HG03045 (cell line): ENCODE measurements around the gene PRKD2.
"Not testable (repeated sequence)": the region's sequence is repeated elsewhere in the genome, so short reads cannot be mapped to it uniquely, and the experiment has no call there.

Experiments used
- ATAC-seq: cut with Tn5 transposase; IDR thresholded peaks from one replicate; pipeline ENCODE4 v1.9.1; 2021; ENCODE audit warnings: mild to moderate bottlenecking, moderate library complexity; ENCODE audit not compliant: unreplicated experiment

The PRKD2 gene

GRCh38 chr19:46717034-46717715, at the start of gene PRKD2:
Gene PRKD2, minus strand, starts transcription at chr19:46717114. Its CDS starts 744 bp downstream, at chr19:46716370.
- ATAC-seq: peak; percentile 51

GRCh38 chr19:46764817-46765291, 47.9 kb upstream of the PRKD2 start:
- no peak for ATAC-seq

- ATAC-seq: no peak
Measured at GRCh38 chr19:46762245-46762890, 45.5 kb upstream of the PRKD2 start.

- ATAC-seq: no peak
Measured at GRCh38 chr19:46761418-46761831, 44.5 kb upstream of the PRKD2 start.

GRCh38 chr19:46760897-46761296, 44.0 kb upstream of the PRKD2 start:
- ATAC-seq: not testable (repeated sequence)

GRCh38 chr19:46760363-46760762, 43.4 kb upstream of the PRKD2 start:
- no peak for ATAC-seq

GRCh38 chr19:46759817-46760333, 43.0 kb upstream of the PRKD2 start:
- ATAC-seq: no peak

- no peak for ATAC-seq
Measured at GRCh38 chr19:46759206-46759605, 42.3 kb upstream of the PRKD2 start.

GRCh38 chr19:46756544-46756888, 39.6 kb upstream of the PRKD2 start:
- no peak for ATAC-seq

- no peak for ATAC-seq
Measured at GRCh38 chr19:46755853-46756543, 39.1 kb upstream of the PRKD2 start.

- ATAC-seq: no peak
Measured at GRCh38 chr19:46755077-46755852, 38.4 kb upstream of the PRKD2 start.

- no peak for ATAC-seq
Measured at GRCh38 chr19:46753420-46754155, 36.7 kb upstream of the PRKD2 start.

GRCh38 chr19:46748325-46749109, 31.6 kb upstream of the PRKD2 start:
- ATAC-seq: no peak

GRCh38 chr19:46746281-46747057, 29.6 kb upstream of the PRKD2 start, which contains the start of gene STRN4:
Gene STRN4, minus strand, starts transcription at chr19:46746450. Its CDS starts 20 bp downstream, at chr19:46746430.
- peak; percentile 55 for ATAC-seq

- peak; percentile 50 for ATAC-seq
Measured at GRCh38 chr19:46745521-46746280, 28.8 kb upstream of the PRKD2 start, which contains the start of gene FKRP. Gene FKRP, plus strand, starts transcription at chr19:46746057. Its CDS starts 9,394 bp downstream, at chr19:46755451.

GRCh38 chr19:46745030-46745429, 28.1 kb upstream of the PRKD2 start:
- ATAC-seq: no peak

- ATAC-seq: no peak
Measured at GRCh38 chr19:46744005-46744691, 27.2 kb upstream of the PRKD2 start.
